ENCODE measurements around the gene PPTC7.
"Not testable (repeated sequence)": the region's sequence is repeated elsewhere in the genome, so short reads cannot be mapped to it uniquely, and the experiment has no call there.

The PPTC7 gene

GRCh38 chr12:110531741-110532333, 51.3 kb downstream of the PPTC7 start:
- no peak for DNase-seq

- DNase-seq, result no peak
Observed at GRCh38 chr12:110530511-110530910, 52.6 kb downstream of the PPTC7 start.

GRCh38 chr12:110528277-110528839, 54.8 kb downstream of the PPTC7 start:
- DNase-seq, result no peak

- DNase-seq, result not testable (repeated sequence)
Observed at GRCh38 chr12:110520876-110521712, 62.0 kb downstream of the PPTC7 start.

GRCh38 chr12:110518014-110518413, 65.1 kb downstream of the PPTC7 start:
- DNase-seq, result not testable (repeated sequence)

- DNase-seq, result no peak
Observed at GRCh38 chr12:110516995-110517394, 66.1 kb downstream of the PPTC7 start.

- DNase-seq, result no peak
Observed at GRCh38 chr12:110514363-110514762, 68.8 kb downstream of the PPTC7 start.

GRCh38 chr12:110513842-110514241, 69.3 kb downstream of the PPTC7 start:
- DNase-seq, result no peak

GRCh38 chr12:110508071-110508586, 75.0 kb downstream of the PPTC7 start:
- no peak for DNase-seq

GRCh38 chr12:110505332-110505731, 77.8 kb downstream of the PPTC7 start:
- DNase-seq, result no peak

GRCh38 chr12:110503432-110503831, 79.7 kb downstream of the PPTC7 start:
- DNase-seq, result no peak

- peak; percentile 99 for DNase-seq
Observed at GRCh38 chr12:110501752-110502738, 81.1 kb downstream of the PPTC7 start, which contains the start of the genes RAD9B and VPS29. RAD9B (plus strand) TSS chr12:110502331; CDS start chr12:110502338, 7 bp downstream. VPS29 (minus strand) TSS chr12:110502111; CDS start chr12:110502051, 60 bp downstream.

GRCh38 chr12:110501399-110501751, 81.7 kb downstream of the PPTC7 start:
- no peak for DNase-seq

GRCh38 chr12:110498984-110499706, 84.0 kb downstream of the PPTC7 start:
- no peak for DNase-seq

Measured in activated effector memory CD4-positive, alpha-beta T cell treated with Interleukin-2 at 50 U/mL for 16 hours (primary cell).